ENCODE data around the gene KCNG3.

The KCNG3 gene

GRCh38 chr2:42493468-42494354, at the start of gene KCNG3:
TSS of gene KCNG3 (minus strand) at chr2:42493982. CDS start at chr2:42493501, 481 bp downstream.
- DNase-seq (ENCODE audit: low spot score) = no peak
- no peak within 1 kb of the TSS for H3K27ac ChIP-seq
- H3K4me3 ChIP-seq = peak within 1 kb of the TSS; percentile 77
- no peak for TF ChIP-seq CTCF (IDR thresholded peaks at IDR 0.05)

- H3K27ac ChIP-seq = no peak overlapping the region
- no peak for DNase-seq (ENCODE audit: low spot score)
- TF ChIP-seq CTCF (IDR thresholded peaks at IDR 0.05) = no peak
Measured at GRCh38 chr2:42542871-42543270, 49.1 kb upstream of the KCNG3 start.

GRCh38 chr2:42537493-42537892, 43.7 kb upstream of the KCNG3 start:
- no peak for DNase-seq (ENCODE audit: low spot score)
- H3K27ac ChIP-seq = no peak overlapping the region
- no peak for TF ChIP-seq CTCF (IDR thresholded peaks at IDR 0.05)

More at GRCh38 chr2:42542871-42543270, 49.1 kb upstream of the KCNG3 start:
- H3K4me3 ChIP-seq = no peak overlapping the region

GRCh38 chr2:42532397-42532796, 38.6 kb upstream of the KCNG3 start:
- Histone ChIP-seq H3K27ac (no peak overlapping the region), H3K4me3 (no peak overlapping the region)
- no peak for DNase-seq (ENCODE audit: low spot score)
- no peak for TF ChIP-seq CTCF (IDR thresholded peaks at IDR 0.05)

More at GRCh38 chr2:42537493-42537892, 43.7 kb upstream of the KCNG3 start:
- H3K4me3 ChIP-seq = no peak overlapping the region

GRCh38 chr2:42523341-42523740, 29.6 kb upstream of the KCNG3 start:
- no peak overlapping the region for H3K4me3 ChIP-seq
- no peak overlapping the region for H3K27ac ChIP-seq
- no peak for TF ChIP-seq CTCF (IDR thresholded peaks at IDR 0.05)
- DNase-seq (ENCODE audit: low spot score) = no peak

GRCh38 chr2:42522035-42522434, 28.3 kb upstream of the KCNG3 start:
- no peak overlapping the region for H3K4me3 ChIP-seq
- no peak for TF ChIP-seq CTCF (IDR thresholded peaks at IDR 0.05)
- no peak for DNase-seq (ENCODE audit: low spot score)
- H3K27ac ChIP-seq = no peak overlapping the region

GRCh38 chr2:42519624-42520023, 25.8 kb upstream of the KCNG3 start:
- Histone ChIP-seq H3K27ac (no peak overlapping the region), H3K4me3 (no peak overlapping the region)
- TF ChIP-seq CTCF (IDR thresholded peaks at IDR 0.05) = no peak
- no peak for DNase-seq (ENCODE audit: low spot score)

Data from coronary artery (tissue), 2 donors.